H1 (cell line): ENCODE measurements around the gene CHST11. TPM values are rescaled to one million over a fixed set of nuclear protein-coding genes. Genes with fewer than 3 reads are reported as not detected.

ENCODE experiments used
- CTCF ChIA-PET: fragments of 300-600 bp; sonication (Branson Sonifier 250); formaldehyde crosslinking; loops from one replicate; lab custom pipeline; 2021; ENCODE audit not compliant: partially characterized antibody; lab: Charles Lee
- POLR2A ChIA-PET: fragments of 300-600 bp; sonication (Branson Sonifier 250); formaldehyde crosslinking; loops from one replicate; lab custom pipeline; 2021; ENCODE audit warnings: inconsistent platforms; ENCODE audit not compliant: partially characterized antibody; lab: Charles Lee
- DNase-seq, 2 experiments: peaks; one replicate each; pipeline versions ENCODE4 v3.0.0 to v3.0.0-alpha.2; 2010 to 2022; ENCODE audit warnings: low spot score in 2 of 2, low read depth in 1 of 2, mixed read lengths in 1 of 2
- FAIRE-seq: peaks from 2 replicates; lab custom pipeline; 2011; peaks lifted over from hg19 to GRCh38; lab: Jason Lieb, UNC
- H2AFZ ChIP-seq: 2 replicates; pipeline ENCODE4 v1.8.1; 2012; ENCODE audit warnings: low read length, inconsistent platforms
- H2AK5ac ChIP-seq: 2 replicates; pipeline ENCODE4 v1.6.1; 2013; ENCODE audit warnings: low read depth, low read length
- H2BK120ac ChIP-seq: replicated peaks from 2 replicates; pipeline ENCODE3; 2013; ENCODE audit warnings: low read depth, low read length, inconsistent platforms
- H2BK12ac ChIP-seq: 2 replicates; pipeline ENCODE4 v1.6.1; 2013; ENCODE audit warnings: low read depth, low read length
- H2BK15ac ChIP-seq: 2 replicates; pipeline ENCODE4 v1.6.1; 2013; ENCODE audit warnings: low read length
- H2BK20ac ChIP-seq: 2 replicates; pipeline ENCODE4 v1.6.1; 2013; ENCODE audit warnings: low read length
- H2BK5ac ChIP-seq: 2 replicates; pipeline ENCODE4 v1.6.1; 2013; ENCODE audit warnings: low read depth, low read length
- H3K14ac ChIP-seq: 2 replicates; pipeline ENCODE4 v1.6.1; 2013; ENCODE audit warnings: inconsistent platforms; ENCODE audit not compliant: insufficient read length
- H3K18ac ChIP-seq: 2 replicates; pipeline ENCODE4 v1.6.1; 2013; ENCODE audit warnings: low read length; ENCODE audit errors: extremely low read depth
- H3K23ac ChIP-seq: 2 replicates; pipeline ENCODE4 v1.6.1; 2013; ENCODE audit warnings: inconsistent platforms; ENCODE audit not compliant: insufficient read length
- H3K23me2 ChIP-seq: 2 replicates; pipeline ENCODE4 v1.6.1; 2013; ENCODE audit warnings: low read depth, low read length
- H3K27ac ChIP-seq: 2 replicates; pipeline ENCODE4 v1.6.1; 2011; ENCODE audit warnings: low read depth, low read length, inconsistent platforms
- H3K27me3 ChIP-seq, 4 experiments: replicated peaks in 1 of 4; 1 replicate in 1 of 4; 2 replicates in 3 of 4; pipeline versions ENCODE4 v1.6.1 to v1.8.1; 2011 to 2013; ENCODE audit warnings: low read length in 3 of 4, mild to moderate bottlenecking in 3 of 4, inconsistent platforms in 2 of 4, mixed read lengths in 2 of 4, moderate library complexity in 1 of 4; ENCODE audit not compliant: control insufficient read depth in 3 of 4, insufficient read depth in 3 of 4; ENCODE audit errors: extremely low read depth in 1 of 4
- H3K36me3 ChIP-seq, 4 experiments: 2 replicates each; pipeline versions ENCODE4 v1.6.1 to v1.8.1; 2011 to 2013; ENCODE audit warnings: mild to moderate bottlenecking in 4 of 4, low read length in 3 of 4, moderate library complexity in 2 of 4, control low read depth in 1 of 4, inconsistent platforms in 1 of 4; ENCODE audit not compliant: insufficient read depth in 4 of 4, control insufficient read depth in 2 of 4
- H3K4ac ChIP-seq: replicated peaks from 2 replicates; pipeline ENCODE3; 2013; ENCODE audit warnings: low read length, low read depth, mixed read lengths, inconsistent platforms; ENCODE audit not compliant: insufficient read length
- H3K4me1 ChIP-seq, 4 experiments: replicated peaks in 1 of 4; 1 replicate in 1 of 4; 2 replicates in 3 of 4; pipeline versions ENCODE4 v1.6.1 to v1.8.1; 2011 to 2013; ENCODE audit warnings: low read length in 3 of 4, inconsistent platforms in 2 of 4, mixed read lengths in 1 of 4; ENCODE audit not compliant: insufficient read depth in 4 of 4, control insufficient read depth in 3 of 4
- H3K4me2 ChIP-seq, 2 experiments: 2 replicates each; pipeline versions ENCODE4 v1.6.1 to v1.8.1; 2011 to 2013; ENCODE audit warnings: low read depth in 2 of 2, low read length in 2 of 2, control low read depth in 1 of 2, inconsistent platforms in 1 of 2, mild to moderate bottlenecking in 1 of 2; ENCODE audit not compliant: insufficient read depth in 1 of 2
- H3K4me3 ChIP-seq, 4 experiments: fragments of 200-600, 300-600 bp in 1 of 4; sonication (generic), shearing (Covaris generic), sonication (Bioruptor Twin) in 1 of 4; 2 replicates each; pipeline versions ENCODE4 v1.5.1 to v1.8.1; 2011 to 2016; ENCODE audit warnings: low read length in 4 of 4, low read depth in 3 of 4, control low read depth in 2 of 4, inconsistent platforms in 2 of 4, mild to moderate bottlenecking in 2 of 4, mixed read lengths in 1 of 4, moderate library complexity in 1 of 4; ENCODE audit not compliant: insufficient read depth in 2 of 4; ENCODE audit errors: extremely low read depth in 1 of 4
- H3K56ac ChIP-seq: replicated peaks from 2 replicates; pipeline ENCODE3; 2013; ENCODE audit warnings: low read depth, mild to moderate bottlenecking, mixed read lengths, low read length, inconsistent platforms; ENCODE audit not compliant: insufficient read length
- H3K79me1 ChIP-seq: 2 replicates; pipeline ENCODE4 v1.6.1; 2013; ENCODE audit warnings: low read depth, low read length, control low read depth
- H3K79me2 ChIP-seq, 2 experiments: 2 replicates each; pipeline versions ENCODE4 v1.6.1 to v1.8.1; 2012 to 2013; ENCODE audit warnings: low read length in 2 of 2, mild to moderate bottlenecking in 2 of 2, inconsistent platforms in 1 of 2; ENCODE audit not compliant: insufficient read depth in 2 of 2, control insufficient read depth in 1 of 2
- H3K9ac ChIP-seq, 4 experiments: replicated peaks in 1 of 4; 1 replicate in 1 of 4; 2 replicates in 3 of 4; pipeline versions ENCODE4 v1.6.1 to v1.8.1; 2011 to 2013; ENCODE audit warnings: low read depth in 3 of 4, low read length in 3 of 4, control low read depth in 2 of 4, mild to moderate bottlenecking in 2 of 4, moderate library complexity in 2 of 4, inconsistent platforms in 1 of 4; ENCODE audit errors: extremely low read depth in 1 of 4
- H3K9me3 ChIP-seq, 2 experiments: 2 replicates each; pipeline versions ENCODE4 v1.6.1 to v1.8.1; 2012 to 2013; ENCODE audit warnings: mild to moderate bottlenecking in 2 of 2, moderate library complexity in 2 of 2, control low read depth in 1 of 2, inconsistent platforms in 1 of 2, low read depth in 1 of 2, low read length in 1 of 2, mixed read lengths in 1 of 2; ENCODE audit not compliant: insufficient read depth in 2 of 2
- H4K20me1 ChIP-seq, 2 experiments: replicated peaks in 1 of 2; 2 replicates each; pipeline versions ENCODE3 to v1.8.1; 2011 to 2013; ENCODE audit warnings: inconsistent platforms in 2 of 2, low read length in 2 of 2, mild to moderate bottlenecking in 1 of 2; ENCODE audit not compliant: insufficient read depth in 2 of 2, control insufficient read depth in 1 of 2
- H4K5ac ChIP-seq: 2 replicates; pipeline ENCODE4 v1.6.1; 2013; ENCODE audit warnings: low read length, low read depth, mixed read lengths, inconsistent platforms; ENCODE audit not compliant: insufficient read length
- H4K8ac ChIP-seq: 2 replicates; pipeline ENCODE4 v1.8.0; 2013; ENCODE audit warnings: mild to moderate bottlenecking, moderate library complexity, low read length, inconsistent platforms; ENCODE audit not compliant: insufficient read depth; ENCODE audit errors: extremely low read depth
- H4K91ac ChIP-seq: replicated peaks from 2 replicates; pipeline ENCODE3; 2013; ENCODE audit warnings: low read length, mixed read lengths, inconsistent platforms; ENCODE audit not compliant: insufficient read length
- BACH1 ChIP-seq: IDR thresholded peaks from 2 replicates; pipeline ENCODE4 v1.6.1; 2012; ENCODE audit warnings: low read length, improper control_type of control experiment
- BCL11A ChIP-seq, 2 experiments: IDR thresholded peaks; one replicate each; pipeline ENCODE4 v1.6.1; 2011; ENCODE audit warnings: low read depth in 2 of 2, low read length in 2 of 2, mild to moderate bottlenecking in 2 of 2
- BRCA1 ChIP-seq: IDR thresholded peaks from 2 replicates; pipeline ENCODE4 v1.6.1; 2012; ENCODE audit warnings: low read depth, low read length, improper control_type of control experiment
- CBX5 ChIP-seq: fragments of 300-800, 300-1000 bp; sonication (generic); IDR thresholded peaks from 2 replicates; pipeline ENCODE4 v1.7.1; 2016; ENCODE audit warnings: antibody characterized with exemption, low read length, low read depth
- CREB1 ChIP-seq: IDR thresholded peaks from 2 replicates; pipeline ENCODE4 v1.6.1; 2012; ENCODE audit warnings: inconsistent platforms
- EP300 ChIP-seq, 2 experiments: IDR thresholded peaks; 1 replicate in 1 of 2; 2 replicates in 1 of 2; pipeline ENCODE4 v1.6.1; 2011 to 2012; ENCODE audit warnings: low read depth in 2 of 2, low read length in 2 of 2, mild to moderate bottlenecking in 2 of 2, borderline replicate concordance in 1 of 2, inconsistent platforms in 1 of 2, moderate library complexity in 1 of 2
- GTF2F1 ChIP-seq: IDR thresholded peaks from 2 replicates; pipeline ENCODE4 v1.6.1; 2012; ENCODE audit warnings: low read depth, low read length, improper control_type of control experiment, borderline replicate concordance
- JUND ChIP-seq: IDR thresholded peaks from 2 replicates; pipeline ENCODE4 v1.6.1; 2011; ENCODE audit warnings: mild to moderate bottlenecking, improper control_type of control experiment, low read length
- KDM5A ChIP-seq: fragments of 200-600 bp; IDR thresholded peaks from 2 replicates; pipeline ENCODE4 v1.7.1; 2012; ENCODE audit warnings: mild to moderate bottlenecking, low read length, inconsistent platforms, mixed read lengths
- MAFK ChIP-seq: IDR thresholded peaks from 2 replicates; pipeline ENCODE4 v1.6.1; 2012; ENCODE audit warnings: low read depth, mild to moderate bottlenecking, improper control_type of control experiment, low read length
- POLR2A ChIP-seq, 2 experiments: IDR thresholded peaks; 1 replicate in 1 of 2; 2 replicates in 1 of 2; pipeline ENCODE4 v1.6.1; 2011; ENCODE audit warnings: low read depth in 2 of 2, low read length in 2 of 2, mild to moderate bottlenecking in 2 of 2; ENCODE audit errors: control extremely low read depth in 1 of 2
- SP4 ChIP-seq: IDR thresholded peaks from 2 replicates; pipeline ENCODE4 v1.6.1; 2012; ENCODE audit warnings: low read length, inconsistent platforms
- TCF12 ChIP-seq: IDR thresholded peaks from 2 replicates; pipeline ENCODE4 v1.6.1; 2011; ENCODE audit warnings: low read depth, mild to moderate bottlenecking, low read length
- USF2 ChIP-seq: IDR thresholded peaks from 2 replicates; pipeline ENCODE4 v1.6.1; 2011; ENCODE audit warnings: low read length, improper control_type of control experiment
- WGBS, 2 experiments: shearing (Covaris generic) in 1 of 2; methylation state at CpG; one replicate each; pipeline versions ENCODE4 v1.1.6 to v1.1.7; 2013 to 2015; ENCODE audit warnings: low lambda C conversion rate in 2 of 2, mixed read lengths in 2 of 2, inconsistent platforms in 1 of 2, low coverage in 1 of 2, missing lambda C conversion rate in 1 of 2; ENCODE audit not compliant: insufficient replicate concordance in 2 of 2, insufficient coverage in 1 of 2, insufficient read length in 1 of 2; ENCODE audit errors: extremely low coverage in 1 of 2, missing lambda C conversion rate in 1 of 2; 5-methylcytosine and 5-hydroxymethylcytosine counted together
- polyA plus RNA-seq, 7 experiments: library from polyadenylated mRNA; depleted of rRNA in 3 of 7; stranded (reverse) in 5 of 7; unstranded in 2 of 7; fragments of >200 nt in 5 of 7; fragments of 200-250 nt in 2 of 7; gene quantifications; 1 replicate in 5 of 7; 2 replicates in 1 of 7; 4 replicates in 1 of 7; pipeline versions ENCODE4 v1.2.1 to v1.2.3, GENCODE V29; 2011 to 2013; ENCODE audit warnings: missing spikeins in 2 of 7, mixed read lengths in 2 of 7
- total RNA-seq: library from RNA; stranded (reverse); fragmentation: NEBNext Ultra II Directional; extraction: Animal tissue kit (Norgen Biotek cat#: 25700); gene quantifications from 2 replicates; pipeline ENCODE4 v1.2.1, GENCODE V29; 2021

Gene CHST11
- total and polyA plus RNA-seq, 2 of the 8 experiments (the other 6 are each of a cell fraction or from before 2014, with no cell fraction given) = 14.4 to 20.8 TPM

- no peaks in the 10 kb centered on the region for H3K79me2 ChIP-seq
- no peak overlapping the region for H4K8ac ChIP-seq
- H3K4me2 ChIP-seq = no peak overlapping the region
- POLR2A ChIA-PET = no interaction called here
- CTCF ChIA-PET = interaction anchor here (1.1 to 1.2 kb wide), 2 partner anchors 10 to 20 kb away, joined by 3 read pairs; no protein-coding TSS in a partner anchor
- no peak overlapping the region for H3K23ac ChIP-seq
- H2AK5ac ChIP-seq = no peak overlapping the region
- H3K27ac ChIP-seq = no peak overlapping the region
- no peak overlapping the region for H2AFZ ChIP-seq
- no peak overlapping the region for H3K56ac ChIP-seq
- no peaks in the 10 kb centered on the region for H3K23me2 ChIP-seq
- H2BK12ac ChIP-seq = no peak overlapping the region
- no peaks in the 10 kb centered on the region for H3K79me1 ChIP-seq
- WGBS, 2 experiments = 84% methylated on average over 7 of the region's 7 CpGs; no CpG with 5 or more reads in 1 of the 2 experiments
- no peak overlapping the region for H3K9ac ChIP-seq
- no peak overlapping the region for H2BK15ac ChIP-seq
- no peak overlapping the region for H2BK5ac ChIP-seq
- no peak overlapping the region for H3K14ac ChIP-seq
- no peaks in the 10 kb centered on the region for H3K36me3 ChIP-seq
- peaks cover 0 to 1% of the 10 kb centered on the region in 2 experiments for H4K20me1 ChIP-seq
- H3K4me1 ChIP-seq = peaks cover 0 to 4% (median 1%) of the 10 kb centered on the region in 4 experiments; a peak in 1 of 7 replicates
- H3K4me3 ChIP-seq = no peak overlapping the region
- FAIRE-seq (no peak), DNase-seq (no peak)
- no peak overlapping the region for H3K4ac ChIP-seq
- H3K9me3 ChIP-seq = no peaks in the 10 kb centered on the region
- H3K18ac ChIP-seq = no peak overlapping the region
- H4K91ac ChIP-seq = no peak overlapping the region
- no peaks in the 10 kb centered on the region for H3K27me3 ChIP-seq
- no peak for TF ChIP-seq CREB1
- TF ChIP-seq SP4 = no peak
- TF ChIP-seq GTF2F1 = no peak
- no peak for TF ChIP-seq MAFK
- TF ChIP-seq BCL11A (IDR thresholded peaks at IDR 0.05; ENCODE audit: low read depth in 2 of 2, low read length in 2 of 2) = no peak
- no peak for TF ChIP-seq EP300 (IDR thresholded peaks at IDR 0.05; ENCODE audit: borderline replicate concordance in 1 of 2, low read depth in 2 of 2, low read length in 2 of 2)
- no peak for TF ChIP-seq JUND
- TF ChIP-seq BRCA1 = no peak
- no peak for TF ChIP-seq BACH1
- TF ChIP-seq POLR2A (IDR thresholded peaks at IDR 0.05; ENCODE audit: control extremely low read depth in 1 of 2, low read depth in 2 of 2, low read length in 2 of 2) = no peak
- TF ChIP-seq CBX5 = no peak
- no peak for TF ChIP-seq KDM5A
- TF ChIP-seq USF2 = no peak
- TF ChIP-seq TCF12 = no peak
- H4K5ac ChIP-seq = no peak overlapping the region
- H2BK120ac ChIP-seq = no peak overlapping the region
- no peak overlapping the region for H2BK20ac ChIP-seq
Observed at GRCh38 chr12:104619305-104619704, 162.6 kb downstream of the CHST11 start.
